ENCODE results near the gene NHSL2. TPM values are rescaled to one million over a fixed set of nuclear protein-coding genes. Genes with fewer than 3 reads are reported as not detected.

The NHSL2 gene
- total RNA-seq, 1 donor from 2014 or later, result 0.36 TPM

GRCh38 chrX:72088761-72089160, 178.1 kb downstream of the NHSL2 start:
- H3K9me3 Mint-ChIP-seq, result no peaks in the 10 kb centered on the region
- no peaks in the 10 kb centered on the region for H3K36me3 Mint-ChIP-seq (ENCODE audit: low read depth)
- H3K27me3 Mint-ChIP-seq (ENCODE audit: insufficient read depth), result peaks cover 31% of the 10 kb centered on the region
- H3K4me1 Mint-ChIP-seq (ENCODE audit: low read depth), result no peaks in the 10 kb centered on the region
- no peak overlapping the region for H3K4me3 Mint-ChIP-seq
- intact Hi-C loops (cut with micrococcal nuclease), result no loop called here
- no peak for DNase-seq (ENCODE audit: low spot score)
- H3K27ac Mint-ChIP-seq, result no peak overlapping the region

- intact Hi-C loops (cut with micrococcal nuclease), result no loop called here
- Mint-ChIP-seq H3K9me3 (no peaks in the 10 kb centered on the region), H3K27ac (no peak overlapping the region), H3K4me3 (no peak overlapping the region), H3K4me1 (ENCODE audit: low read depth) (no peaks in the 10 kb centered on the region), H3K27me3 (ENCODE audit: insufficient read depth) (peaks cover 31% of the 10 kb centered on the region), H3K36me3 (ENCODE audit: low read depth) (no peaks in the 10 kb centered on the region)
- DNase-seq (ENCODE audit: low spot score), result no peak
Measured at GRCh38 chrX:72089254-72089653, 178.6 kb downstream of the NHSL2 start.

- peaks cover 29% of the 10 kb centered on the region for H3K4me1 Mint-ChIP-seq (ENCODE audit: low read depth)
- H3K27ac Mint-ChIP-seq, result no peak overlapping the region
- DNase-seq (ENCODE audit: low spot score), result peak; percentile 14
- peaks cover 1% of the 10 kb centered on the region for H3K36me3 Mint-ChIP-seq (ENCODE audit: low read depth)
- H3K27me3 Mint-ChIP-seq (ENCODE audit: insufficient read depth), result peaks cover 38% of the 10 kb centered on the region
- no peak overlapping the region for H3K4me3 Mint-ChIP-seq
- intact Hi-C loops (cut with micrococcal nuclease), result no loop called here
- H3K9me3 Mint-ChIP-seq, result no peaks in the 10 kb centered on the region
Measured at GRCh38 chrX:72094894-72095293, 184.2 kb downstream of the NHSL2 start.

GRCh38 chrX:72095370-72095769, 184.7 kb downstream of the NHSL2 start:
- no peak for DNase-seq (ENCODE audit: low spot score)
- no peak overlapping the region for H3K27ac Mint-ChIP-seq
- peaks cover 34% of the 10 kb centered on the region for H3K4me1 Mint-ChIP-seq (ENCODE audit: low read depth)
- intact Hi-C loops (cut with micrococcal nuclease), result no loop called here
- peaks cover 36% of the 10 kb centered on the region for H3K27me3 Mint-ChIP-seq (ENCODE audit: insufficient read depth)
- no peak overlapping the region for H3K4me3 Mint-ChIP-seq
- peaks cover 1% of the 10 kb centered on the region for H3K36me3 Mint-ChIP-seq (ENCODE audit: low read depth)
- H3K9me3 Mint-ChIP-seq, result no peaks in the 10 kb centered on the region

GRCh38 chrX:72097098-72097497, 186.5 kb downstream of the NHSL2 start:
- H3K4me1 Mint-ChIP-seq (ENCODE audit: low read depth), result peaks cover 51% of the 10 kb centered on the region
- intact Hi-C loops (cut with micrococcal nuclease), result no loop called here
- H3K27ac Mint-ChIP-seq, result no peak overlapping the region
- no peaks in the 10 kb centered on the region for H3K9me3 Mint-ChIP-seq
- DNase-seq (ENCODE audit: low spot score), result no peak
- peaks cover 1% of the 10 kb centered on the region for H3K36me3 Mint-ChIP-seq (ENCODE audit: low read depth)
- H3K4me3 Mint-ChIP-seq, result no peak overlapping the region
- H3K27me3 Mint-ChIP-seq (ENCODE audit: insufficient read depth), result peaks cover 38% of the 10 kb centered on the region

- intact Hi-C loops (cut with micrococcal nuclease), result loop anchor here (1.0 to 2.0 kb wide), 2 partner anchors 41 to 82 kb away; no protein-coding TSS in a partner anchor
- no peak overlapping the region for H3K27ac Mint-ChIP-seq
- DNase-seq (ENCODE audit: low spot score), result no peak
- H3K36me3 Mint-ChIP-seq (ENCODE audit: low read depth), result no peaks in the 10 kb centered on the region
- peak overlapping the region; percentile 52 for H3K4me3 Mint-ChIP-seq
- H3K4me1 Mint-ChIP-seq (ENCODE audit: low read depth), result peaks cover 57% of the 10 kb centered on the region
- H3K27me3 Mint-ChIP-seq (ENCODE audit: insufficient read depth), result peaks cover 42% of the 10 kb centered on the region
- no peaks in the 10 kb centered on the region for H3K9me3 Mint-ChIP-seq
Measured at GRCh38 chrX:72100051-72100755, 189.6 kb downstream of the NHSL2 start.

- Mint-ChIP-seq H3K27me3 (ENCODE audit: insufficient read depth) (peaks cover 40% of the 10 kb centered on the region), H3K4me1 (ENCODE audit: low read depth) (peaks cover 50% of the 10 kb centered on the region), H3K27ac (peak overlapping the region; percentile 85), H3K4me3 (peak overlapping the region; percentile 52), H3K9me3 (no peaks in the 10 kb centered on the region), H3K36me3 (ENCODE audit: low read depth) (no peaks in the 10 kb centered on the region)
- DNase-seq (ENCODE audit: low spot score), result peak; percentile 71
- intact Hi-C loops (cut with micrococcal nuclease), result loop anchor here (1.0 to 2.0 kb wide), 3 partner anchors 20 to 83 kb away; no protein-coding TSS in a partner anchor
Measured at GRCh38 chrX:72100824-72101351, 190.2 kb downstream of the NHSL2 start.

GRCh38 chrX:72101597-72102037, 191.0 kb downstream of the NHSL2 start:
- Mint-ChIP-seq H3K4me1 (ENCODE audit: low read depth) (peaks cover 48% of the 10 kb centered on the region), H3K27ac (peak overlapping the region; percentile 18), H3K4me3 (peak overlapping the region; percentile 52), H3K9me3 (no peaks in the 10 kb centered on the region), H3K36me3 (ENCODE audit: low read depth) (no peaks in the 10 kb centered on the region), H3K27me3 (ENCODE audit: insufficient read depth) (peaks cover 36% of the 10 kb centered on the region)
- DNase-seq (ENCODE audit: low spot score), result no peak
- intact Hi-C loops (cut with micrococcal nuclease), result loop anchor here (1.0 to 2.0 kb wide), 2 partner anchors 20 to 39 kb away; no protein-coding TSS in a partner anchor

- Mint-ChIP-seq H3K36me3 (ENCODE audit: low read depth) (no peaks in the 10 kb centered on the region), H3K4me1 (ENCODE audit: low read depth) (peaks cover 45% of the 10 kb centered on the region), H3K27me3 (ENCODE audit: insufficient read depth) (peaks cover 31% of the 10 kb centered on the region), H3K4me3 (peak overlapping the region; percentile 52), H3K27ac (no peak overlapping the region), H3K9me3 (no peaks in the 10 kb centered on the region)
- intact Hi-C loops (cut with micrococcal nuclease), result no loop called here
- no peak for DNase-seq (ENCODE audit: low spot score)
Measured at GRCh38 chrX:72102126-72102525, 191.5 kb downstream of the NHSL2 start.

- no peaks in the 10 kb centered on the region for H3K36me3 Mint-ChIP-seq (ENCODE audit: low read depth)
- H3K4me1 Mint-ChIP-seq (ENCODE audit: low read depth), result peaks cover 45% of the 10 kb centered on the region
- H3K27me3 Mint-ChIP-seq (ENCODE audit: insufficient read depth), result peaks cover 30% of the 10 kb centered on the region
- H3K27ac Mint-ChIP-seq, result no peak overlapping the region
- DNase-seq (ENCODE audit: low spot score), result no peak
- intact Hi-C loops (cut with micrococcal nuclease), result no loop called here
- H3K9me3 Mint-ChIP-seq, result no peaks in the 10 kb centered on the region
- no peak overlapping the region for H3K4me3 Mint-ChIP-seq
Measured at GRCh38 chrX:72102760-72103159, 192.1 kb downstream of the NHSL2 start.

GRCh38 chrX:72105436-72105835, 194.8 kb downstream of the NHSL2 start:
- Mint-ChIP-seq H3K4me1 (ENCODE audit: low read depth) (peaks cover 36% of the 10 kb centered on the region), H3K27me3 (ENCODE audit: insufficient read depth) (peaks cover 32% of the 10 kb centered on the region), H3K27ac (no peak overlapping the region), H3K4me3 (no peak overlapping the region), H3K9me3 (no peaks in the 10 kb centered on the region), H3K36me3 (ENCODE audit: low read depth) (no peaks in the 10 kb centered on the region)
- intact Hi-C loops (cut with micrococcal nuclease), result loop anchor here (1.0 kb wide), 1 partner anchor 21 kb away; no protein-coding TSS in a partner anchor
- peak; percentile 49 for DNase-seq (ENCODE audit: low spot score)

- H3K36me3 Mint-ChIP-seq (ENCODE audit: low read depth), result peaks cover 1% of the 10 kb centered on the region
- intact Hi-C loops (cut with micrococcal nuclease), result no loop called here
- H3K27me3 Mint-ChIP-seq (ENCODE audit: insufficient read depth), result peaks cover 32% of the 10 kb centered on the region
- no peaks in the 10 kb centered on the region for H3K9me3 Mint-ChIP-seq
- no peak overlapping the region for H3K27ac Mint-ChIP-seq
- H3K4me1 Mint-ChIP-seq (ENCODE audit: low read depth), result peaks cover 17% of the 10 kb centered on the region
- H3K4me3 Mint-ChIP-seq, result no peak overlapping the region
- DNase-seq (ENCODE audit: low spot score), result no peak
Measured at GRCh38 chrX:72107320-72107719, 196.7 kb downstream of the NHSL2 start.

- intact Hi-C loops (cut with micrococcal nuclease), result no loop called here
- peaks cover 16% of the 10 kb centered on the region for H3K4me1 Mint-ChIP-seq (ENCODE audit: low read depth)
- H3K9me3 Mint-ChIP-seq, result no peaks in the 10 kb centered on the region
- H3K27me3 Mint-ChIP-seq (ENCODE audit: insufficient read depth), result peaks cover 33% of the 10 kb centered on the region
- H3K36me3 Mint-ChIP-seq (ENCODE audit: low read depth), result peaks cover 1% of the 10 kb centered on the region
- H3K4me3 Mint-ChIP-seq, result no peak overlapping the region
- no peak overlapping the region for H3K27ac Mint-ChIP-seq
- DNase-seq (ENCODE audit: low spot score), result no peak
Measured at GRCh38 chrX:72107841-72108595, 197.4 kb downstream of the NHSL2 start.
